PC-3 (cell line): Measurements from ENCODE around the gene OR6M1. TPM values are rescaled to one million over a fixed set of nuclear protein-coding genes. Genes with fewer than 3 reads are reported as not detected.

Experiments
- ATAC-seq: fragments of 200-7000 bp; cut with Tn5 transposase; 2 replicates; pipeline ENCODE4 v1.9.1; 2020; ENCODE audit warnings: mild to moderate bottlenecking, moderate library complexity
- BruUV-seq: library from RNA; stranded (reverse); fragments of 400-500 nt; replicated peaks from 2 replicates; lab custom pipeline; 2021; lab: Mats Ljungman, UMichigan
- CTCF ChIA-PET: fragments of 300-600 bp; sonication (Branson Sonifier 250); formaldehyde crosslinking; loops from one replicate; lab custom pipeline; 2022; ENCODE audit warnings: antibody characterized with exemption; lab: Charles Lee
- POLR2A ChIA-PET: fragments of 300-600 bp; sonication (Branson Sonifier 250); formaldehyde crosslinking; loops from one replicate; lab custom pipeline; 2022; ENCODE audit warnings: antibody characterized with exemption; ENCODE audit not compliant: unreplicated experiment; lab: Charles Lee
- DNase-seq: peaks from one replicate; pipeline ENCODE4 v3.0.0-alpha.2; 2015
- H2AFZ ChIP-seq: fragments of 300-600 bp; sonication (generic); 2 replicates; pipeline ENCODE4 v1.6.0; 2016; ENCODE audit warnings: antibody characterized with exemption, low read length
- H3F3A ChIP-seq: fragments of 300-600 bp; sonication (generic); one replicate; pipeline ENCODE4 v1.6.0; 2017; ENCODE audit warnings: antibody characterized with exemption, low read length, control low read depth, mild to moderate bottlenecking; ENCODE audit not compliant: unreplicated experiment
- H3K27ac ChIP-seq: fragments of 300-600 bp; sonication (generic); 2 replicates; pipeline ENCODE4 v1.5.1; 2016; ENCODE audit warnings: mild to moderate bottlenecking, low read length
- H3K27me3 ChIP-seq: fragments of 300-600 bp; sonication (generic); 2 replicates; pipeline ENCODE4 v1.6.1; 2016; ENCODE audit warnings: low read length, mixed read lengths
- H3K36me3 ChIP-seq: fragments of 300-600 bp; sonication (generic); 2 replicates; pipeline ENCODE4 v1.6.1; 2016; ENCODE audit warnings: low read depth, mixed run types, low read length, mixed read lengths
- H3K4me1 ChIP-seq: fragments of 300-600 bp; sonication (generic); 2 replicates; pipeline ENCODE4 v1.5.1; 2016; ENCODE audit warnings: low read length; ENCODE audit not compliant: insufficient read depth
- H3K4me2 ChIP-seq: fragments of 300-600 bp; sonication (generic); 2 replicates; pipeline ENCODE4 v1.6.0; 2016; ENCODE audit warnings: low read length
- H3K4me3 ChIP-seq: fragments of 300-600 bp; sonication (generic); 2 replicates; pipeline ENCODE4 v1.5.1; 2016; ENCODE audit warnings: mild to moderate bottlenecking, low read length, mixed read lengths
- H3K79me2 ChIP-seq: fragments of 300-600 bp; sonication (generic); 2 replicates; pipeline ENCODE4 v1.6.1; 2017; ENCODE audit warnings: low read length, mixed read lengths
- H3K9ac ChIP-seq: fragments of 300-600 bp; sonication (generic); 2 replicates; pipeline ENCODE4 v1.6.0; 2016; ENCODE audit warnings: mild to moderate bottlenecking, low read length
- H3K9me2 ChIP-seq: fragments of 300-600 bp; sonication (generic); replicated peaks from 2 replicates; pipeline ENCODE4 v1.6.1; 2016; ENCODE audit warnings: mixed run types, low read length, mixed read lengths
- H3K9me3 ChIP-seq: fragments of 300-600 bp; sonication (generic); 2 replicates; pipeline ENCODE4 v1.6.1; 2016; ENCODE audit warnings: low read length, mixed read lengths
- H4K20me1 ChIP-seq: fragments of 300-600 bp; sonication (generic); 2 replicates; pipeline ENCODE4 v1.6.1; 2016; ENCODE audit warnings: low read length, mixed read lengths
- CTCF ChIP-seq: fragments of 300-600 bp; sonication (generic); conservative IDR thresholded peaks from 2 replicates; pipeline ENCODE4 v1.5.1; 2017; ENCODE audit warnings: antibody characterized with exemption, low read depth, mild to moderate bottlenecking, low read length
- EZH2 ChIP-seq: fragments of 300-600 bp; sonication (generic); IDR thresholded peaks from one replicate; pipeline ENCODE4 v1.6.1; 2017; ENCODE audit warnings: antibody characterized with exemption, mild to moderate bottlenecking, low read length; ENCODE audit not compliant: unreplicated experiment
- EZH2phosphoT487 ChIP-seq: fragments of 300-600 bp; sonication (generic); IDR thresholded peaks from 2 replicates; pipeline ENCODE4 v1.6.1; 2018; ENCODE audit warnings: mild to moderate bottlenecking, antibody characterized with exemption, low read length, borderline replicate concordance
- intact Hi-C: fragments of 100-400 bp; cut with micrococcal nuclease; formaldehyde crosslinking; loops from 2 replicates; pipeline ENCODE4 v1.9.0; 2023
- total RNA-seq: library from RNA; depleted of rRNA; stranded (reverse); fragments of >200 nt; gene quantifications from 2 replicates; pipeline ENCODE4 v1.2.3, GENCODE V29; 2014

Gene OR6M1
- total RNA-seq, 1 experiment from 2014 or later: not detected

- BruUV-seq: no TSS peak
- H3K4me2 ChIP-seq: no peak overlapping the region
- H3K79me2 ChIP-seq: no peaks in the 10 kb centered on the region
- no peak for TF ChIP-seq EZH2phosphoT487
- TF ChIP-seq EZH2: no peak
- no peak for TF ChIP-seq CTCF
- H3F3A ChIP-seq: no peaks in the 10 kb centered on the region
- no peak overlapping the region for H3K27ac ChIP-seq
- H3K9me3 ChIP-seq: no peaks in the 10 kb centered on the region
- DNase-seq (no peak), ATAC-seq (no peak)
- no peaks in the 10 kb centered on the region for H4K20me1 ChIP-seq
- no peaks in the 10 kb centered on the region for H3K36me3 ChIP-seq
- H3K9ac ChIP-seq: no peak overlapping the region
- no peak overlapping the region for H2AFZ ChIP-seq
- no peaks in the 10 kb centered on the region for H3K9me2 ChIP-seq
- ChIA-PET CTCF (no interaction called here), POLR2A (no interaction called here)
- H3K4me3 ChIP-seq: no peak overlapping the region
- peaks cover 36% of the 10 kb centered on the region for H3K27me3 ChIP-seq
- intact Hi-C loops: no loop called here
- no peaks in the 10 kb centered on the region for H3K4me1 ChIP-seq
These were observed 45.0 kb upstream of the OR6M1 start for GRCh38 chr11:123851110-123851509.

GRCh38 chr11:123841174-123841573 is 35.0 kb upstream of the OR6M1 start:
- Histone ChIP-seq H3K4me2 (no peak overlapping the region), H3K79me2 (no peaks in the 10 kb centered on the region), H3K36me3 (no peaks in the 10 kb centered on the region), H3K4me3 (no peak overlapping the region), H3K9me3 (no peaks in the 10 kb centered on the region), H3K27me3 (peaks cover 75% of the 10 kb centered on the region), H3K9me2 (no peaks in the 10 kb centered on the region), H3K9ac (no peak overlapping the region), H3K27ac (no peak overlapping the region), H2AFZ (no peak overlapping the region), H4K20me1 (no peaks in the 10 kb centered on the region), H3F3A (no peaks in the 10 kb centered on the region), H3K4me1 (no peaks in the 10 kb centered on the region)
- no peak for TF ChIP-seq EZH2phosphoT487
- no peak for TF ChIP-seq CTCF
- TF ChIP-seq EZH2: no peak
- BruUV-seq: no TSS peak
- intact Hi-C loops: no loop called here
- POLR2A ChIA-PET: no interaction called here
- CTCF ChIA-PET: no interaction called here
- DNase-seq (no peak), ATAC-seq (no peak; the same call in 1 of the 2 replicates)

- Histone ChIP-seq H3K4me1 (no peaks in the 10 kb centered on the region), H2AFZ (no peak overlapping the region), H3K9ac (no peak overlapping the region), H3F3A (no peaks in the 10 kb centered on the region), H3K79me2 (no peaks in the 10 kb centered on the region), H3K9me3 (no peaks in the 10 kb centered on the region), H3K4me3 (no peak overlapping the region), H3K27me3 (peaks cover 56% of the 10 kb centered on the region), H3K9me2 (no peaks in the 10 kb centered on the region), H3K36me3 (no peaks in the 10 kb centered on the region), H4K20me1 (no peaks in the 10 kb centered on the region), H3K27ac (no peak overlapping the region), H3K4me2 (no peak overlapping the region)
- no peak for TF ChIP-seq EZH2
- CTCF ChIA-PET: no interaction called here
- BruUV-seq: no TSS peak
- ATAC-seq (no peak), DNase-seq (no peak)
- intact Hi-C loops: no loop called here
- POLR2A ChIA-PET: no interaction called here
These were observed 33.0 kb upstream of the OR6M1 start for GRCh38 chr11:123839131-123839530.
